Placental epithelial cell (primary cell): ENCODE measurements around the gene ENGASE. TPM values are rescaled to one million over a fixed set of nuclear protein-coding genes. Genes with fewer than 3 reads are reported as not detected.

Source experiments
- total RNA-seq: library from RNA; depleted of rRNA; stranded (reverse); fragments of >200 nt; gene quantifications from 2 replicates; pipeline ENCODE4 v1.2.3, GENCODE V29; 2012

ENGASE gene, protein sequence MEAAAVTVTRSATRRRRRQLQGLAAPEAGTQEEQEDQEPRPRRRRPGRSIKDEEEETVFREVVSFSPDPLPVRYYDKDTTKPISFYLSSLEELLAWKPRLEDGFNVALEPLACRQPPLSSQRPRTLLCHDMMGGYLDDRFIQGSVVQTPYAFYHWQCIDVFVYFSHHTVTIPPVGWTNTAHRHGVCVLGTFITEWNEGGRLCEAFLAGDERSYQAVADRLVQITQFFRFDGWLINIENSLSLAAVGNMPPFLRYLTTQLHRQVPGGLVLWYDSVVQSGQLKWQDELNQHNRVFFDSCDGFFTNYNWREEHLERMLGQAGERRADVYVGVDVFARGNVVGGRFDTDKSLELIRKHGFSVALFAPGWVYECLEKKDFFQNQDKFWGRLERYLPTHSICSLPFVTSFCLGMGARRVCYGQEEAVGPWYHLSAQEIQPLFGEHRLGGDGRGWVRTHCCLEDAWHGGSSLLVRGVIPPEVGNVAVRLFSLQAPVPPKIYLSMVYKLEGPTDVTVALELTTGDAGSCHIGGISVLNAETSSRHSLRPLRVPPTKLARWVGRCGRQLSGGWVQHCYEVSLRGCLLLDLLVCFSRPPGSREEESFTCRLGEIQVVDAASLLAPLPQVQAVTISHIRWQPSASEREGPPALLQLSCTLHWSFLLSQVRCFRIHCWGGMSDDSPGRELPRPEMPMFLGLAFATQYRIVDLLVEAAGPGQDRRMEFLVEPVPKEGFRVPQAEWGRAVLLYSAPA
- 7.8 and 16.5 TPM in 2 replicates for total RNA-seq

GRCh38 chr17:79074649-79075445 is at the start of gene ENGASE:
Gene ENGASE (plus strand): TSS chr17:79074824. CDS start chr17:79074945, 121 bp downstream.

Other genes starting within 250 kb of the ENGASE start
- 26.3 and 30.9 TPM in 2 replicates for gene USP36, start 234.0 kb upstream of the ENGASE start, total RNA-seq
- 2.5 and 2.7 TPM in 2 replicates for gene CEP295NL, start 171.6 kb upstream of the ENGASE start, total RNA-seq
- gene TIMP2, start 149.4 kb upstream of the ENGASE start, total RNA-seq, result 64.5 and 73.0 TPM in 2 replicates
- 56.4 and 117 TPM in 2 replicates for gene LGALS3BP, start 94.9 kb upstream of the ENGASE start, total RNA-seq
- gene CANT1, start 65.1 kb upstream of the ENGASE start, total RNA-seq, result 64.0 and 84.4 TPM in 2 replicates
- 3.1 TPM in 2 replicates for gene C1QTNF1, start 50.7 kb upstream of the ENGASE start, total RNA-seq